Measurements from ENCODE around the gene CDK13.
A peak's percentile ranks its signal among the peaks of the same experiment; 100 is the strongest.
"Not testable (repeated sequence)": the region's sequence is repeated elsewhere in the genome, so short reads cannot be mapped to it uniquely, and the experiment has no call there.

The CDK13 gene

DNA sequence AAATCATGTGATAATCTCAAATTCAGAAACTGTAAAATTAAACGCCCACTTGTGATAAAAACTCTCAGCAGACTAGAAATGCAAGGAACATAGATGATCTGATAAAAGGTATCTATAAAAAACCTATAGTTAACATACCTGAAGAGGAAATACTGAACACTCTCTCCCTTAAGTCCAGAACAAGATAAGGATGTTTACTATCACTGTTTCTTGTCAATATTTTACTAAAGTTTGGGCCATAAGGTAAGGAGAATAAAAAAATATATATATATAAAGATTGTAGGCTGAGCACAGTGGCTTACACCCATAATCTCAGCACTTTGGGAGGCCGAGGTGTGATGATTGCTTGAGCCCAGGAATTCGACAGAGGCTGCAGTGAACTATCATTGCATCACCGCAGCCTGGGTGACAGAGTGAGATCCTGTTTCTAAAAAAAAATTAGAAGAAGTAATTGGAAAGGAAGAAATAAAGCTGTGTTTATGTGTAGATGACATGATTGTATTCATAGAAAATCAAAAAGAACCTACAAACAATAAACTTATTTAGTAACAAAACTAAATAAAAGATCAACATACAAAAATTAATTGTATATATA is 155.9 kb downstream of the CDK13 start:
- DNase-seq, result no peak

DNA sequence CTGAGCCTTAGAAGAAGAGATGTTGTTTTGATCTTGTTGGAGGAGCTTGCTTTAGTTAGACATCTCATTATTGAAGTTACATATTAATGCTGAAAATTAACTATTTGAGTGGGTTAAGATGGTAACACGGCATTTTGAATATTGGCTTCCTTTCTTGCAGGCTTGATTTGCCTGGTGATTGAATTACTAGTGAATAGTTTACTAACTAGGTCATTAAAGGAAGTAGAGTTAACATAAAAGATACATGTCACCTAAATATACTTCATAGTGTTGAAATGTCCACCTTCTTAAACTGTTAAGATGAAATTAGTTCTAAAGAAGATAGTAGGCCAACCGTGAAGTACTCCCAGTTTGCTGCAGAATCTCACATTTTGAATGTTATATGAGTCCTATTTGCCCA is 165.9 kb downstream of the CDK13 start:
- DNase-seq, result no peak

DNA sequence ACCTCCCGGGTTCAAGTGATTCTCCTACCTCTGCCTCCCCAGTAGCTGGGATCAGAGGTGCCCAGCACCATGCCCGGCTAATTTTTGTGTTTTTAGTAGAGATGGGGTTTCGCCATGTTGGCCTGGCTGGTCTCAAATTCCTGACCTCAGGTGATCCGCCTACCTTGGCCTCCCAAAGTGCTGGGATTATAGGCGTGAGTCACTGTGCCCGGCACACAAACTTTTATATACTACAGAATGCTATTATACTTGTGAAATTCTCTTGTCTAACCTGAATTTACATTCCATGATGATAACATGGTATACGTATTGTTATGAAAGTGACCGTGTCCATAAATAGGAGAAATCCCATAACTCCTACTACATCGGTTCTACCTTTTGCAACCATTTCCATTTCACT is 167.1 kb downstream of the CDK13 start:
- DNase-seq, result peak; percentile 24

DNA sequence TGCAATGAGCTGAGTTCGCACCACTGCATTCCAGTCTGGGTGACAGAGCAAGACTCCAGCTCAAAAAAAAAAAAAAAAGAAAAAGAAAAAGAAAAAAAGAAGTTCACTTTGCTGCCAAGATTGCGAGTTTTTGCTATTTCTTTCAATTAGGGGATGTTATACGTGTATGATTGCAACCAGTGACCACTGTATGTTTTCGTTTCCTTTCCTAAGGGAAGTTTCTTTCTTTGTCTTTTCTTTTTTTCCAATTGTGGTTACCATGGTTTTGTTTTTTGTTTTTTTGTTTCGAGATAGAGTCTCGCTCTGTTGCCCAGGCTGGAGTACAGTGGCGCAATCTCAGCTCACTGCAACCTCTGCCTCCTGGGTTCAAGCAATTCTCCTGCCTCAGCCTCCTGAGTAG is 168.1 kb downstream of the CDK13 start:
- not testable (repeated sequence) for DNase-seq

DNA sequence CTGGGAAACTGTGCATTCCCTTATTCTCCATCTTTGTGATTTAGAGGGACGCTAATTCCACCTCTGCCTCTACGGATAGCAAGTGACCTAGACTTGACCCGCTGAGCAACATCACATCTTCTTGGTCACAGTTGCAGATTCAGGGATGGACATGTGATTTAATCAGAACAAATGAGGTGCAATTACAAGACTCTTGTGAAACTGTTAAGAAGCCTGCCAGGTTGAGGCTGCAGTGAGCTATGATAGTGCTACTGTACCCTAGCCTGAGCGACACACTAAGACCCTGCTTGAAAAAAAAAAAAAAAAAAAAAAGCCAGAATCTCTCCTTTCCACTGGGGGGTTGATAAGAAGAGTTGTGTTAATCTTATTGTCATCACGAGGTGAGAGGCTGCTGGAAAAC is 170.0 kb downstream of the CDK13 start:
- DNase-seq, result no peak

DNA sequence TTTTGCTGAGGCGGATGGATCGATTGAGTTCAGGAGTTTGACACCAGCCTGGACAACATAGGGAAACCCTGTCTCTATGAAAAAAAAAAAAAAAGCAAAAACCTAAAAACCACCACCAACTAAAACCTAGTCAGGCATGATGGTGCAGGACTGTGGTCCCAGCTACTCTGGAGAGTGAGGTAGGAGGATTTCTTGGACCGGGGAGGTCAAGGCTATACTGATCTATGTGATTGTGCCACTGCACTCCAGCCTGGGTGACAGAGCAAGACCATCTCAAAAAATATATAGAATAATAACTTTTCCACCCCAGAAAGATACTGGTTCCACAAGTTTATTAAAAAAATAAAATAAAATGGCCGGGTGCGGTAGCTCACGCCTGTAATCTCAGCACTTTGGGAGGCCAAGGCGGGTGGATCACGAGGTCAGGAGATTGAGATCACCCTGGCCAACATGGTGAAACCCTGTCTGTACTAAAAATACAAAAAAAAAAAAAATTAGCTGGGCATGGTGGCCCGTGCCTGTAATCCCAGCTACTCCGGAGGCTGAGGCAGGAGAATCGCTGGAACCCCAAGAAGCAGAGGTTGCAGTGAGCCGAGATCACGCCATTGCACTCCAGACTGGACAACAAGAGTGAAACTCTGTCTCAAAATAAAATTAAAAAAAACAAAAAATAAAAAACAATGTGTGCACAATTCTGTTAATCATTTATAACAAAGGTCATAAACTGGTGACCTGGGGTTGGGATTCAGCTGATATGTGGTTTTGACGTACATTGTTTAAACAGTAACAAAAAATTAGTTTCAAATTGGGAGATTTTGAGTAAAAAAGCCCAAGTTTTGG is 172.3 kb downstream of the CDK13 start:
- DNase-seq, result not testable (repeated sequence)

DNA sequence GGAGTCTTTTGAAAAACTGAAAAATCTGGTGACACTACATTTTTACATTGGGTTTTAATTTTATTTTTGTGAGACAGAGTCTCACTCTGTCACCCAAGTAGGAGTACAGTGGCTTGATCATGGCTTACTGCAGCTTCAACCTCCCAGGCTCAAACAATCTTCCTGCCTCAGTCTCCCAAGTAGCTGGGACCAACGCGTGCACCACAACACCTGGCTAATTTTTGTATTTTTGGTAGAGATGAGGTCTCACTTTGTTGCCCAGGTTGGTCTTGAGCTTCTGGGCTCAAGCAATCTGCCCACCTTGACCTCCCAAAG is 172.8 kb downstream of the CDK13 start:
- no peak for DNase-seq

DNA sequence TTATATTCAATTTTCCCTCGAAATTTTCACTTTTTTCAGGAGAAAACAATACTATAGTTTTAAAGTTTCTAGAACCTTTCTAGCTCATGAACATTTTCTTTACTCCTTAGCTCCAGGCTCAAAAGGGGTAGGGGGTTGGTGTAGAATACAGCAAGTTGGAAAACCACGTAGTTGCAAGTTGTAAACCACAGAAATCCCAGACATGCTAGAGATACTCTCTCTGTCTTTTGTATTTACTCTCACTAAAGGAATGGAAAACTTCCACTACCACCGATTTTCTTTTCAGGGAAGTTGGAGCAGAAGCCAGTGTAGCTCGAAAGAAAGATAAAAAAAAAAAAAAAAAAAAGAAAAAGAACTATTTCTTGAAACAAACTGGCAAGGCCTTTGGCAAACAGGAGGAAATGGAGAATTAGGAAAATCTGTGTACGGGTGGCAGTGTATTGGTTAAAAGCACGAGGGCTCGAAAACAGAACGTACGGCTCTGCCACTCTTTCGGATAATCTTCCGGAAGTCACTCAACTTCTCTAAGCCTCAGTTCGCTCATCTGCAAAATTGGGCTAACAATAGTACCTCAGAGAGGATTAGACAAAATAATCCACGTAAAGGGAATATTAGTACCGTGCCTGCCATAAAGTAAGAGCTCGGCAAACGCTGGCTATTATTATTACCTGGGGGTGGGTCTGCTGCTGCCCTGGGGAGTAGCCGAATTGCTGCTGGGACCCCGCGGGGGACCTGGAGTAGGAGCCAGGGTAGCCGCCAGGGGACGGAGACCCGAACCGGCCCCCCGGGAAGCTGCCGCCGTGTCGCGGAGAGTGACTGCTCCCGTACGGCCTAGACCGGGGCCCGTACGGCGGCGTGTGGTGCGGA is 183.7 kb downstream of the CDK13 start:
- DNase-seq, result no peak

DNA sequence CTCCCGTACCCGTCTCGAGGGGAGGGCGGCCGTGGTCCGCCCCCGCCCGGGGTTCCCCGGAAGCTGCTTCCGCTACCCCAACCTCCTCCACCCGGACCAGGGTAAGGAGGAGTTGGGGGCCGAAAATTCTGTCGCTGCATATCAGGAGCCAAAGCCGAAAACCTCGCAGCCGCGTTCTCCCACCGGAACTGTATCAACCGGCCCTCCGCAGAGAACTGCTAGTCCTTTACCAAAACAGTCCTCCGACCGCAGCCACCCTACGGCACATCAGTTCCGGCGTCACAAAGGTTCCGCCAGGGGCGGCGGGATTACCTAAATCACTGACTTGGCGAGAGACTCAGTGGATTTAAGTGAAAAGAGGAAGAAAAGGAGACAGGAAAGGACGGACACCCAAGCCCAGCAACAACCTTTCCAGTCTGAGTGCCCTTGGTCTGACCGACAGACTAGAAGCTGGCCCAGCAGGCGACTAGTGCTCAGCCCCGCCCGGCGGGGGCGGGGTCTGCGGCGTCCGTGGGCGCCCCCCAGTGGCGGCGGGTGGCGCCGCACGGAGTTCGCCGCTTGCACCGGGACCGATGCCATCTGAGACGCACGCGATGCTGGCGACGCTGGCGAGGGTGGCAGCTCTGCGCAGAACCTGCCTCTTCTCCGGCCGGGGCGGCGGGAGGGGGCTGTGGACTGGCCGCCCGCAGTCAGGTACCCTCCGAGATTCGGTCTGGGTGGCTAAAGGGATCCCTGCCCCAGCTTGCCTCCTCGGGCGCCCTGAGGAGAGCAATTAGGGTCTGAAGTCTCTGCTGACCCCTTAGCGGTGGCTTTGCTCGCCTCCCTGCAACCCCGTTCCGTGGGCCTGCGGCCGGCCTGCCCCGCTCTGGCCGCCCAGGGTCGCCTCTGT is 184.6 kb downstream of the CDK13 start, which contains the start of the genes MPLKIP and SUGCT:
Gene MPLKIP, minus strand, starts transcription at position 195 of the 889 bp plus-strand sequence. Its CDS starts 55 bp downstream, at position 140.
Gene SUGCT, plus strand, starts transcription at position 578 of the 889 bp plus-strand sequence.
- DNase-seq, result peak; percentile 84

DNA sequence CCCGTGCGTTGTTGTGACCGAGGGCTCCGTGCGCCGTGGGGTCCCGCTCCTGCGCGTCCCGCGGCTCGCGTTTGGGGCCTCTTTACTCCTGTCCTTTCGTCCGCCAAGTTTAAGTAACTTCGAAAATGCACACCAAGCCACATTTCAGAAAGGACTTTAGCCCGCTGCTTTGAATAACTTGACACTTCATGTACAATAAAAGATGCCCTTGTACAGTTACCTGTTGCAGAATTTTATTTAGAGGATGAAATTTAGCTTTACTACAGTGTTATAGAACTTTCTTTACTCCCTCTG is 185.2 kb downstream of the CDK13 start:
- no peak for DNase-seq

DNA sequence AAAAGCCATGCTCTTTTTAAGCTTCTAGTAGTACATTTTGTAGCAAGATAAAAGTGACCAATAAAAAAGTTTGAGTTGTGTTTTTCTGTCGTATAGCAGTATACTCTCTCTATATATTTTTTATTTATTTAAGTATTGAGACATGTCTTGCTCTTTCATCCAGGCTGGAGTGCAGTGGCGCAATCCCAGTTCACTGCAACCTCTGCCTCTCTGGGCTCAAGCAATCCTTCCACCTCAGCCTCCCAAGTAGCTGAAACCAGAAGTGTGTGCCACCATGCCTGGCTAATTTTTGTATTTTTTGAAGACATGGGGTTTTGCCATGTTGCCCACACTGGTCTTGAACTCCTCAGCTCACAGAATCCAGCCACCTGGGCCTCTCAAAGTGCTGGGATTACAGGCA is 187.5 kb downstream of the CDK13 start:
- DNase-seq, result no peak

DNA sequence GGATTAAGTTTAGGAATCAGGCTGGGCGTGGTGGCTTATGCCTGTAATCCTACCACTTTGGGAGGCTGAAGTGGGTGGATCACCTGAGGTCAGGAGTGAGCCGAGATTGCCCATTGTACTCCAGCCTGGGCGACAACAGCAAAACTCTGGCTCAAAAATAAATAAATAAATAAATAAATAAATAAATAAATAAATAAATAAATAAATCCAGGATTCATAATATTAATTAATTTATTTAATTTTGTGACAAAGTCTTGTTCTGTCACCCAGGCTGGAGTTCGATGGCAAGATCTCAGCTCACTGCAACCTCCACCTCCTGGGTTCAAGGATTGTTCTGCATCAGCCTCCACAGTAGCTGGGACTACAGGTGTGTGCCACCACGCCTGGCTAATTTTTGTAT is 188.9 kb downstream of the CDK13 start:
- DNase-seq, result no peak

DNA sequence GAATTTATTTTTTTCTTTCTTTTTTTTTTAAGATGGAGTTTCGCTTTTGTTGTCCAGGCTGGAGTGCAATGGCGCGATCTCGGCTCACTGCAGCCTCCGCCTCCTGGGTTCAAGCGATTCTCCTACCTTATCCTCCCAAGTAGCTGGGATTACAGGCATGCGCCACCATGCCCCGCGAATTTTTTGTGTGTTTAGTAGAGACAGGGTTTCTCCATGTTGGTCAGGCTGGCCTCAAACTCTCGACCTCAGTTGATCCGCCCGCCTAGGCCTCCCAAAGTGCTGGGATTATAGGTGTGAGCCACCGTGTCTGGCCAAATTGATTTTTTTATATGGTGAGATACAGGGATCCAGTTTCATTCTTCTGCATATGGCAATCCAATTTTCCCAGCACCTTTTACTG is 189.8 kb downstream of the CDK13 start:
- DNase-seq, result not testable (repeated sequence)

DNA sequence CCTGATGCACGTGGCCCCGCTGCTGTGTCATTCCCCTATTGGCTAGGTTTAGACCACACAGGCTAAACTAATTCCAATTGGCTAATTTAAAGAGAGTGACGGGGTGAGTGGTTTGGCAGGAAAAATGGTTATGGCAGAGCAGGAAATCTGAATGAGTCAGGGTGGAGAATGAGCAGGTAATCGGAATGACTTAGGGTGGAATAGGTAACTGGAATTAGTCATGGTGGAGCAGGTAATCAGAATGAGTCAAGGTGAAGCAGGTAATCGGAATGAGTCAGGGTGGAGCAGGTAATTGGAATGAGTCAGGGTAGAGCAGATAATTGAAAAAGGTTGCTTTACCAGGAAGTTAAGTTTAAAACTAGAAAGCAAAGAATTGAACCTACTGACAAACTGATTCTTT is 191.9 kb downstream of the CDK13 start:
- not testable (repeated sequence) for DNase-seq

DNA sequence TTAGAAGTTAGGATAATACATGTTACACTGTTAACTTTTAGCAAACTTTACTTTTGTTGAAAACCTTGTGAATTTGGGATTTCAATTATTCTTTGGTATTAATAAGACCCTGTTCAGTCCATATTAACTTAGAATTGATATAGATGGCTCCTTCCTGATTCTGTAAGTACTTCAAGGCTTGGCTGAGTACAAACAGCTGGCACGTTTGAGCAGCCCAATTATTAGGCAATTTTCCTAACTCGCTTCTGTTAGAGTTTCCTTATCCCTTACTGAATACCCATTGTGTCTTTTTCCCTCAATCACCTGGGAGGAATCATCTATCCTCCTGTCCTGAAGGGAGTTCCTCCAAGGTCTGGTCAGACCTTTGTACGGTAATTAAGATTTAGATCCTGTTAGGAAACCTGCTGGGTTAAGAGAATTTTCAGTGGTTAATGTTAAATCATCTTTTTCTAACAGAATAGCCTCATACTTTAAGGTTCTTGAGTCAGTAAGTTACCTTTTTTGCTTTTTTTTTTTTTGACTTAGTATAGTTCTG is 195.6 kb downstream of the CDK13 start:
- DNase-seq, result not testable (repeated sequence)

DNA sequence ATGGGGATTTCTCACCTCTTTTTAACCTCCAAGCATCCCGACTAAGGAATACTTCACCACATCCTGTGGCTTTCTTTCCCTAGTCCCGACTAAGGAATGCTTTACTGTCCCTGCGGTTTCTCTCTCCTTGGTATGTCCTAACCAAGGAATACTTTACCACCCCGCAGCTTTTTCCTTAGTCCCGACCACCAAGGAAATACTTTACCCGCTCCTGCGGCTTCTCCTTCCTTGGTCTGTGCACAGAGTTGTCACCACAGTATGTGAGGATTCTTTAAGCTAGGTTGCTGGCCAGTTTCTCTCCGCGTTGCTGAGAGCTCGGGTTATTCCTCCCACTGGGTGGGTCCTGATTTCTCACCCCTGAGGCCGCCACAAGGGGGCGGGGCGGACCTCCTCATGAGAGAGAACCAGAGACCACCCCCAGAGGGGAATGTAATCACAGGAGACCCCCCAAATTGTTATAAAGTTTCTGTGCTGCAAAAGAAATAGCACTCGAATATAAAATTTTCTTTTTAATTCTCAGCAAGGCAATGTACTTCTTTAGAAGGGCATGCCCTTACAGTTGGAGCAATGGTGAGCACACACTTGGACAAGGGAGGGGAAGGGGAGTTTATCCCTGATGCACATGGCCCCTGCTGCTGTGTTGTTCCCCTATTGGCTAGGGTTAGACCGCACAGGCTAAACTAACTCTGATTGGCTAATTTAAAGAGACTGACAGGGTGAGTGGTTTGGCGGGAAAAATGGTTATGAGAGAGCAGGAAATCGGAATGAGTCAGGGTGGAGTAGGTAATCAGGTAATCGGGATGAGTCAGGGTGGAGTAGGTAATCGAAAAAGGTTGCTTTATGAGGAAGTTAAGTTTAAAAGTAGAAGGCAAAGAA is 197.6 kb downstream of the CDK13 start:
- no peak for DNase-seq

DNA sequence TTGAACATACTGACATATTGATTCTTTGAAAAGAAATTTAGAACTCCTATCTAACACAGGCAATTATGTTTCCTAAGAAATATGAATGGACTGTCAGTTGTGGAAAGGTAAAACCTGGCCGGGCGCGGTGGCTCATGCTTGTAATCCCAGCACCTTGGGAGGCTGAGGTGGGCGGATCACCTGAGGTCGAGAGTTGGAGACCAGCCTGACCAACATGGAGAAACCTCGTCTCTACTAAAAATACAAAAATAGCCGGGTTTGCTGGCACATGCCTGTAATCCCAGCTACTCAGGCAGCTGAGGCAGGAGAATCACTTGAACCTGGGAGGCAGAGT is 198.2 kb downstream of the CDK13 start:
- DNase-seq, result not testable (repeated sequence)

DNA sequence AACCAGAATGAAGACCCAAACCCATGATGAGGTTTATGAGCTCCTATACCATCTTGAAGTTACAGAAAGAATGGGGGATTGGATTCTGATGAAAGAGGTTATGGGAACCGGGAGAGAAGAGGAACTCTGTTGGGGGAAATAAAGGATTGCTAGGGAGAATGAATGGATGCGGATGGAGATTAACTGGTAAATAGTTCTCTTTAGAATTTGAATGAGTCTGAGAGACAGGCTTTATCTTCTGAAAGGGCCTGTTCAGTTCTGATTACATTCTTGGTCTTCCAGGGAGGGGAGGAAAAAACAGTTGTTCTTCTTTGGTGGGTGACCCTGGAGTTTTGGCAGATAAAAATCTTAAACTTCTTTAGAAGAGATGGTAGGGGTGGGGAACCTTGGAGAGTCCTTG is 198.6 kb downstream of the CDK13 start:
- DNase-seq, result no peak
